ENCODE data around the gene DIP2C. TPM values are rescaled to one million over a fixed set of nuclear protein-coding genes. Genes with fewer than 3 reads are reported as not detected.
A peak's percentile ranks its signal among the peaks of the same experiment; 100 is the strongest.

DIP2C gene
- total RNA-seq, 8 experiments from 2014 or later: 1.9 to 26.3 (median 19.8) TPM

DNA sequence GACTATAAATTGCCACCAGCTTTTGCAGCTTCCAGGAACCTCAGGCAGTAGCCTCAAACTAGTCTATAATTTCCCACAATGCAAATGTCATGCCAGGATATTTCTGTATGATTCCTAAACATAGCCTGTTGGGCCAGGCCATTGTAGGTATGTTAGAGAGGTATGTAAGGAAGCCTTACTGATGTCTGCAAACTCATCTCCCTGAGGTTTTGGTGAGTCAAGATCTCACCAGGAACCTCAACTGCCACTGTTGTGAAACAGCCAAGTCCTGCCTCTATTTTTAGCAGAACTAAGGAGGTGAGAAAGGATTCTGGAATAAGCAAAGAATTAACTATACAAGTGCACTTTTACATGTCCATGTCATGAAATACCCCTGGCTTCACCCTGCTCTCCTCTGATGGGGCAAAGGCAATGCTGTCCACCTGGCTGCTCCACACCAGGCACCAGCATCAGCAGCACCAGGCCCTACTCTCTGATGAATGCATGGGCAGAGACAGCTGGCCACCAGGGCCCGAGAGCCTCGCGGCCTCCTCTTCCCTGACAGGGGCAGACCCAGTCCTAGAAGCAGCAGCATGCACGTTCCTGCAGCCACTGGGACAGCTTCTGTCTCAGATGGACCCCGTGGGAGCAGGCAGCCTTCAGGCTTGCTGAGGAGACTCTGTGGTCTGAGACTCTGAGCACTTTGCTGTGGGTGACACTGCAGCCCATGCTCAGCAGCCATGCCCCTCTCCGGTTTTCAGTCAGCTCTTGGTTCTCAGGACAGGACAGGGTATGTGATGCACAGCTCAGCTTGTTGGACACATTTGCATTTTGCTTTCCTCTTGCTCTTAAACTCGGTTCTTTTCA, 407.0 kb downstream of the DIP2C start:
- Histone ChIP-seq H3K27ac (no peak overlapping the region), H3K4me1 (replicated peaks in 1 of 2) (no peaks in the 10 kb centered on the region), H3K4me3 (no peak overlapping the region)
- 70 to 100% (median 100%) methylated on average over 1 to 6 of the region's 7 CpGs; no CpG with 5 or more reads in 5 of the 10 experiments for WGBS, 10 experiments
- in situ Hi-C loops (cut with MboI; ENCODE audit: low pct_unique_long_range_greater_than_20kb in 2 of 9, low sequenced_read_pairs in 9 of 9, unreplicated experiment in 9 of 9): no loop called here
- ATAC-seq (replicated peaks in 6 of 8): no peak

DNA sequence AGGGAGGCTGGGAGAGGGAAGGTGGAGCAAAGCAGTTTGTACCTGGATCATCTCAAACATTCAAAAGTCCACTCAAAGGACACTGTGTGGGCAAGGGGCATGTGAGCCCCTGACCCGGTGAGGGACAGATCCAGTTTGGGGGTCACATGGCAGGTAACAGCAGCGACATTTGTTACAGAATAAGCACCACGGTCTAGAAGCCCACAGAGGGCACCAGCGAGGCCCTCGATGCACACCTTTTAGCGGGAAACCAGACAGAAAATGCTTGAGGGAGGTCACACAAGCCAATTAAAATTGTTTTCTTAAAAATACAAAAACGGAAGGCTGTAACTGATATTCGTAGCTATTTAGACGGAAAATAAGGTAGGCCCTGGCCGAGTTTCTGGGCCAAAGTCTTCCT, 409.8 kb downstream of the DIP2C start:
- no peak for ATAC-seq (replicated peaks in 6 of 8)
- in situ Hi-C loops (cut with MboI; ENCODE audit: low pct_unique_long_range_greater_than_20kb in 2 of 9, low sequenced_read_pairs in 9 of 9, unreplicated experiment in 9 of 9): no loop called here
- WGBS, 10 experiments: 40 to 100% (median 87%) methylated on average over 1 to 10 of the region's 10 CpGs

DNA sequence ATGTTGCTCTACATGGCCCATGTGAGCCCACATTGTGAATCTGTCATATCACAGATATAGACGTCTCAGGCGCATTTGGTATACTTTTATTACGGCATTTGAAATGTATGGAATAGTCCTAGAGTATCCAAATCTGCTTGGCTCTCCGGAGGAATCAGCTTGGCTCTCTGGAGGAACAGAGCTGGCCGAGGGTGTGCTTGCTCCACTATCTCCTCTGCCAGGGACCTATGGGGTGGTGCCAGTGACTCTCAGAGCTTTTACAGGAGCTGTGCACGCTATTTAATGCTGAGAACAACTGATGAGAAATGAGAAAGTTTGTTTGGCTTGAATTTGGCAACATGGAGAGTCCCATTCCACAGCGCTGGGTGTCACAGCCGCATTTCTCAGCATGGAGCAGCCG, 410.2 kb downstream of the DIP2C start:
- in situ Hi-C loops (cut with MboI; ENCODE audit: low pct_unique_long_range_greater_than_20kb in 2 of 9, low sequenced_read_pairs in 9 of 9, unreplicated experiment in 9 of 9): no loop called here

More for the DNA sequence above, 409.8 kb downstream of the DIP2C start:
- Histone ChIP-seq H3K4me3 (no peak overlapping the region), H3K27ac (no peak overlapping the region), H3K4me1 (replicated peaks in 1 of 2) (peaks cover 8 to 9% of the 10 kb centered on the region in 2 donors)

DNA sequence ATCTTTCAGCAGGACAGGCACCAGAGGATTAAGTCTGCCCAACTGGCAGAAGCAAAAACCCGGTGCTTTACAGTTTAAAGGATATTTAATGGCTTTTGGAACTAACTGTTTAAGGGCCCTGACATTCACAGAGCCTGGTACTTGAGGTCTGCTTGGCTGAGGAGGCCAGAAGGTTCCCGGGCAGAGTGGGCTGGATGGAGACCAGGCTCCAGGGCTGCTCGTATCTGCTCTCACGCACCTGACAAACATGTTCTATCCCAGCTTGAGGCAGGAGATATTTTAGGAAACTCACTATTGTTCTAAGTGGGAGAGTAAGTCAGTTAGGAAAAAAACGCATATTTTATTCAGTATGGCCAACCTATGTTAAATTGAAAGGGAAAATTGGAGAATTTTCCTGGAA, 410.8 kb downstream of the DIP2C start:
- peaks cover 9 to 13% of the 10 kb centered on the region in 2 donors for H3K4me1 ChIP-seq (replicated peaks in 1 of 2)
- in situ Hi-C loops (cut with MboI; ENCODE audit: low pct_unique_long_range_greater_than_20kb in 2 of 9, low sequenced_read_pairs in 9 of 9, unreplicated experiment in 9 of 9): no loop called here
- WGBS, 10 experiments: 33 to 100% (median 90%) methylated on average over 1 to 4 of the region's 5 CpGs
- ATAC-seq (replicated peaks in 6 of 8): no peak
- no peak overlapping the region for H3K4me3 ChIP-seq
- H3K27ac ChIP-seq: no peak overlapping the region

More for the DNA sequence above, 410.2 kb downstream of the DIP2C start:
- Histone ChIP-seq H3K27ac (no peak overlapping the region), H3K4me1 (replicated peaks in 1 of 2) (peaks cover 9 to 12% of the 10 kb centered on the region in 2 donors), H3K4me3 (no peak overlapping the region)
- 74 to 100% (median 87%) methylated on average over 2 to 9 of the region's 9 CpGs; no CpG with 5 or more reads in 2 of the 10 experiments for WGBS, 10 experiments
- no peak for ATAC-seq (replicated peaks in 6 of 8)

DNA sequence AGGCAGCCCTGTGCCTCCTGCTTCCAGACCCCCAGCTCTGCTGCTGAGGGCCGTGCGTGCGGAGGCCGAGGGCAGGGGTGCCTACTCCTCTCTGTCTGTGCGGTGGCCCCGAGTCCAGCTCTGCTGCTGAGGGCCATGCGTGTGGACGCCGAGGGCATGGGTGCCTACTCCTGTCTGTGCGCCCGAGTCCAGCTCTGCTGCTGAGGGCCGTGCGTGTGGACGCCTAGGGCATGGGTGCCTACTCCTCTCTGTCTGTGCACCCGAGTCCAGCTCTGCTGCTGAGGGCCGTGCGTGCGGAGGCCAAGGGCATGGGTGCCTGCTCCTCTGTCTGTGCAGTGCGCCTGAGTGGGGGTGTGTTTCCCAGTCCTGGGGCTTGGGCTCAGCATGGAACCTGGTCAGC, 411.5 kb downstream of the DIP2C start:
- Histone ChIP-seq H3K27ac (no peak overlapping the region), H3K4me3 (no peak overlapping the region), H3K4me1 (replicated peaks in 1 of 2) (peaks cover 9 to 13% of the 10 kb centered on the region in 2 donors)
- 83 to 100% (median 94%) methylated on average over 1 to 9 of the region's 19 CpGs; no CpG with 5 or more reads in 5 of the 10 experiments for WGBS, 10 experiments
- in situ Hi-C loops (cut with MboI; ENCODE audit: low pct_unique_long_range_greater_than_20kb in 2 of 9, low sequenced_read_pairs in 9 of 9, unreplicated experiment in 9 of 9): no loop called here
- ATAC-seq (replicated peaks in 6 of 8): peak in 3 of 8 experiments; percentile 9 to 27 (median 24)

DNA sequence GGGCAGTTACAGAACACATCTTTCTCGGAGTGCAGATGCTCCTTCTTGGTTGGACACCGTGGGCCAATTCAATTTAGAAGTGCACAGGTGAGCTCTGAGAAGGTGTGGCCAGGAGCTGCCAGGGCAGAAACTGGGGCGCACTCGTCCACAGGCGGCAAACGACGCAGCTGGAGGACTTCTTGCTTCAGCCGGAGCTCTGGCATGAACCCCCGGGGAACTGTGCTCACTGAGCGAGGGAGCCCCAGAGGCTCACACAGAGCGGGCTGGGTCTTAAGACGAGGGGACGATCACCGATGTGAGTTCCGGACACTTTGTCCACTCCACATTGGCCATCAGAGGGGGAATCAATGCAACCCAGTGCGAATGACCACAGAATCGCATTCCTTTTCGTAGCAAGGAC, 413.8 kb downstream of the DIP2C start:
- Histone ChIP-seq H3K27ac (no peak overlapping the region), H3K4me1 (replicated peaks in 1 of 2) (peaks cover 9 to 13% of the 10 kb centered on the region in 2 donors), H3K4me3 (no peak overlapping the region)
- in situ Hi-C loops (cut with MboI; ENCODE audit: low pct_unique_long_range_greater_than_20kb in 2 of 9, low sequenced_read_pairs in 9 of 9, unreplicated experiment in 9 of 9): no loop called here
- no peak for ATAC-seq (replicated peaks in 6 of 8)
- WGBS, 10 experiments: 50 to 100% (median 88%) methylated on average over 1 to 8 of the region's 18 CpGs; no CpG with 5 or more reads in 4 of the 10 experiments

DNA sequence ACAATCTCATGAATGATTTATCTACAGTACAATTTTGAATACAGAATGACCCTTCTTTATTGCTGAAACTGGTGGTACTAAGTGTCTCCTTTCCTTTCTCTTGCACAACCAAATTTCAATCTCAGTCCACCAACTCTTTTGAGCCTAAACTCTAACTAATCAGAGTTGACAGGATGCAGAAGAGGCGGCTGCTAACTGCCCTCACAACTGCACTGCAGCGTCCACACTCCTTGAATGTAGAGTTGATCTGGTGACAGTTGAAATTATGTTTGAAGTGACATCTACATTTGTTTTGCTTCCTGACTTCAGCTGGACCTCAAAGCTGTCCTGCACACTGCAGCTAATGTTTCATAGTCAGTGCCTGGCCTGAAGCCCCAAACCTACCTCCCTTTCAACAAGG, 414.6 kb downstream of the DIP2C start:
- Histone ChIP-seq H3K4me1 (replicated peaks in 1 of 2) (peaks cover 9 to 13% of the 10 kb centered on the region in 2 donors), H3K4me3 (no peak overlapping the region), H3K27ac (no peak overlapping the region)
- peak in 2 of 8 experiments; percentile 8 to 38 for ATAC-seq (replicated peaks in 6 of 8)
- in situ Hi-C loops (cut with MboI; ENCODE audit: low pct_unique_long_range_greater_than_20kb in 2 of 9, low sequenced_read_pairs in 9 of 9, unreplicated experiment in 9 of 9): no loop called here
- 57 to 100% (median 80%) methylated on average over 1 to 2 of the region's 2 CpGs; no CpG with 5 or more reads in 5 of the 10 experiments for WGBS, 10 experiments

DNA sequence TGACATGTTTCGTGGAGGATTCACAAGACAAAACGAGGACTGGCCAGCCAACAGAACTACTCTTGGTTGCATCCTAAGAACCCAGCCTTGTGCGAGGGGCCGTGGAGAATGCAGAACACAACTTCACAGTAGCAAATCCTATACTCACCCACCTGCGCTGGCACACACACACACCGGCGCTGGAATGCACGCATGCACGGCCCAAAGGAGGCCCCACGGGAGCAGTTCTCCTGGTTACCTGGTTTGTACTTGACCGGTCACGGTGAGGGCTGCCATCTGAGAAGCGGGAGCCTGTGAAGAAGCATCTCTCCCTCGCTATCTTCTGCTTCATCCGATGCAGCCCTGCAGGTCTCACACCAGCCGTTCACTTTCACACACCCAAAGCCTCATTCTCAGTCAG, 416.4 kb downstream of the DIP2C start:
- Histone ChIP-seq H3K4me3 (no peak overlapping the region), H3K4me1 (replicated peaks in 1 of 2) (peaks cover 9 to 13% of the 10 kb centered on the region in 2 donors), H3K27ac (no peak overlapping the region)
- in situ Hi-C loops (cut with MboI; ENCODE audit: low pct_unique_long_range_greater_than_20kb in 2 of 9, low sequenced_read_pairs in 9 of 9, unreplicated experiment in 9 of 9): no loop called here
- no peak for ATAC-seq (replicated peaks in 6 of 8)
- WGBS, 10 experiments: 83 to 100% (median 95%) methylated on average over 1 to 11 of the region's 16 CpGs; no CpG with 5 or more reads in 4 of the 10 experiments

DNA sequence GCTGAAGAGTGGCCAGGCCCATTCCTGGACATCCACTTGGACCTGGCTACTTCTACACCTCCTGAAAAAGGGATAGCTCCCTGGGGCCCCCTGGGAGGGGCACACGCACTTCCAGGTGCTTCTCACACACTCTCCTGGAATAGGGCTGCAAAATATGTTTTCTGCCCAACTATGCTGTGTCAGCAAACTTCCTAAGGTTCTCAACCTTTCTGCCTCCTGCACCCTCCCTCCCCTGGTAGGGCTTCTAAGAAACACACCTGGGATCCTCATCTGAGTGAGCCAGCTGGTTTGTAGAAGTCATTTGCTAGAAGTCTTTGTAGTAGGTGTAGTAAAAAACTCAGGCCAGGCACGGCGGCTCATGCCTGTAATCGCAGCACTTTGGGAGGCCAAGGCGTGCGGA, 417.7 kb downstream of the DIP2C start:
- H3K27ac ChIP-seq: no peak overlapping the region
- no peak for ATAC-seq (replicated peaks in 6 of 8)
- H3K4me3 ChIP-seq: no peak overlapping the region
- peaks cover 9 to 13% of the 10 kb centered on the region in 2 donors for H3K4me1 ChIP-seq (replicated peaks in 1 of 2)
- 40 to 100% (median 100%) methylated on average over 1 to 5 of the region's 6 CpGs; no CpG with 5 or more reads in 6 of the 10 experiments for WGBS, 10 experiments
- in situ Hi-C loops (cut with MboI; ENCODE audit: low pct_unique_long_range_greater_than_20kb in 2 of 9, low sequenced_read_pairs in 9 of 9, unreplicated experiment in 9 of 9): no loop called here

DNA sequence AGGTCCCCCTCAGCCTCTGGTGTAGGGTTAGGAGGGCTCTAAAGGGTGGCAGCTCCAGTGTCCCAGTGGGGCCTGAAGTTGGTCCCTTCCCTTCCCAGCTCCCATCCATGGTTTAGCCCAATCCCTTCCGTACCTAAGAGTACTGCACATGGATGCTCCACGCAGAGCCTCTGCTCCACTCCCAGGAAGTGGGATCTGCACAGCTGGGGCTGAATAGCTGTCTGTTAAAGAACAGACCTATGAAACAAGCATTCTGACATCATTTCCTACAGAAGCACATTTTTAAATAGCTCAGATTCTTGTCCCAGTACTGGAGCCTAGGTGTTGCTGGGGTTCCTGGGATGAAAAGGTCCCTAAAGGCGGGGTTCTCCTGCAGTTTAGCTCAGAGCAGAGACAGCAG, 418.3 kb downstream of the DIP2C start:
- H3K27ac ChIP-seq: no peak overlapping the region
- peak in 1 of 8 experiments; percentile 25 for ATAC-seq (replicated peaks in 6 of 8)
- peaks cover 9 to 13% of the 10 kb centered on the region in 2 donors for H3K4me1 ChIP-seq (replicated peaks in 1 of 2)
- 60 to 89% (median 80%) methylated on average over 1 to 2 of the region's 3 CpGs; no CpG with 5 or more reads in 6 of the 10 experiments for WGBS, 10 experiments
- in situ Hi-C loops (cut with MboI; ENCODE audit: low pct_unique_long_range_greater_than_20kb in 2 of 9, low sequenced_read_pairs in 9 of 9, unreplicated experiment in 9 of 9): no loop called here
- no peak overlapping the region for H3K4me3 ChIP-seq

DNA sequence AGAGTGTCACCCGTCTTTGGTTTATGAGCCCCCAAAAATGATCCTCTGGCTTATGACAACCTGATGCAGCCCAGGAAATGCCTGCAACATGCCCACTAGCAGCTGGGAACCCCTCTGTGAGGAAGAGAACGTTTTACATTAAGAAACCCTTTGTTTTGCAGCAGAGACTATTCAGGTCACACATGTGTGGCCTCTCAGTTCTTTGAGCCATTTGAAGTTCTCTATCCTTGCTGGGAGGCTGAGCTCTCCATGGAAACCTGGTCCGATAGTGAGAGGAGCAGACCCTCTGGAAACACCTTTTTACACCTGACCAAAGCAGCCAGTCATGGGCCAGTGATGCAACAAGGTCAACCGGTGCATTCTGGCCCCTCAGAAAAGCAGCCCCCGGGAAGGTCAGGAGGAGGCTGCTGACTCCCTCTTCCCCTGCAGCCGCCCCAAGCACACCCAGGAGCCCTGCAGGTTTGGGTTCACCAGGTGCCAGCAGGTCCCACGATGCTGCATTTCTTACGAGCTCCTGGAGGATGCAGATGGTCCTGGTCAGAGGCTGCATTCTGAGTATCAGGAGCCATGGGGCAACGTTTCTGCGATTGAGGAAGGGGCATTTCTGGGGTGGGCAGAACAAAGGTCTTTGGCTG, 419.9 kb downstream of the DIP2C start:
- WGBS, 10 experiments: 25 to 100% (median 71%) methylated on average over 1 to 5 of the region's 10 CpGs; no CpG with 5 or more reads in 4 of the 10 experiments
- in situ Hi-C loops (cut with MboI; ENCODE audit: low pct_unique_long_range_greater_than_20kb in 2 of 9, low sequenced_read_pairs in 9 of 9, unreplicated experiment in 9 of 9): no loop called here
- ATAC-seq (replicated peaks in 6 of 8): no peak

DNA sequence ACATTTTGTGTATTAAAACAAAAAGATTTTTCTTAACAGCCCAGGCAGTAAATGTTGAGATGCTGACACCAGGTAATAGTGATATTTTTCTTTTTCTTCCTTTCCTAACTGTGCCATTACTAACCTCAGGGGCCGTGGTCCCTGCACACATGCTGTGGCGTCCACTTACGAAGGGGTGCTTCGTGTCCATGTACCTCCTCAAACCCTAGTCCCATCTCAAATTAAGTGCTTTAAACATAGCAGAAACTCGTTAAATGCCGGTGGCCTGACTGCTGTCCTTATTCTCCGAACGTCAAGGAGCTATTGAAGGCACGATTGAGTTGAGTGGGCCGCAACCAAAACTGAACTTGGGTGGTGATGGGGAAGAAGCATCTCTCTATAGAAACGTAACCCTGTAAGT, 421.8 kb downstream of the DIP2C start:
- in situ Hi-C loops (cut with MboI; ENCODE audit: low pct_unique_long_range_greater_than_20kb in 2 of 9, low sequenced_read_pairs in 9 of 9, unreplicated experiment in 9 of 9): no loop called here
- Histone ChIP-seq H3K4me1 (replicated peaks in 1 of 2) (no peaks in the 10 kb centered on the region), H3K4me3 (no peak overlapping the region), H3K27ac (no peak overlapping the region)
- 67 to 100% (median 89%) methylated on average over 1 to 9 of the region's 11 CpGs for WGBS, 10 experiments
- ATAC-seq (replicated peaks in 6 of 8): no peak

More for the DNA sequence above, 419.9 kb downstream of the DIP2C start:
- Histone ChIP-seq H3K27ac (no peak overlapping the region), H3K4me3 (no peak overlapping the region), H3K4me1 (replicated peaks in 1 of 2) (peaks cover 0 to 4% of the 10 kb centered on the region in 2 donors)

DNA sequence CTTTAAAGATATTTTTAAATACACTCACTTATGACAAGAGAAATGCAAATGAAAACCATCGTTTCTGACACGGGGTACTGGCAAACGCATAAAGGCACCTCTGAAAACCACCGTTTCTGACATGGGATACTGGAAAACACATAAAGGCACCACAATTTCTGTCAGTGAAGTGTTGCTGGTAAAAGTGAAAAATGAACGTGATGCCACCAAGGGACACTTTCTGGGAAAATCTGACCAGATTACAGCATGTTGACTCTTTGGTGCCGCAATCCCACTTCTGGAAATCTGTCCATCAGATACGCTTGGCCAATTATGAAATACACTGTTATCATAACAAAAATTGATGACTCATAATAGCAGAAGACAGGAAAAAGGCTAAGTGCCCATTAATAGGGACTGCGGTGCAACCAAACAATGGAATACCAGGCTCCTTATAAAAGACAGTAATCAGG, 422.5 kb downstream of the DIP2C start:
- Histone ChIP-seq H3K4me1 (replicated peaks in 1 of 2) (no peaks in the 10 kb centered on the region), H3K4me3 (no peak overlapping the region), H3K27ac (no peak overlapping the region)
- 70 to 91% (median 84%) methylated on average over 2 to 8 of the region's 8 CpGs; no CpG with 5 or more reads in 2 of the 10 experiments for WGBS, 10 experiments
- ATAC-seq (replicated peaks in 6 of 8): no peak
- in situ Hi-C loops (cut with MboI; ENCODE audit: low pct_unique_long_range_greater_than_20kb in 2 of 9, low sequenced_read_pairs in 9 of 9, unreplicated experiment in 9 of 9): no loop called here

Measured in motor neuron (in vitro differentiated cells).